ENCODE results near the gene HHEX. TPM values are rescaled to one million over a fixed set of nuclear protein-coding genes. Genes with fewer than 3 reads are reported as not detected.

The HHEX gene
- total and polyA plus RNA-seq, 2 of the 8 experiments (the other 6 are each of a cell fraction or from before 2014, with no cell fraction given): 0.56 to 1.5 TPM

DNA sequence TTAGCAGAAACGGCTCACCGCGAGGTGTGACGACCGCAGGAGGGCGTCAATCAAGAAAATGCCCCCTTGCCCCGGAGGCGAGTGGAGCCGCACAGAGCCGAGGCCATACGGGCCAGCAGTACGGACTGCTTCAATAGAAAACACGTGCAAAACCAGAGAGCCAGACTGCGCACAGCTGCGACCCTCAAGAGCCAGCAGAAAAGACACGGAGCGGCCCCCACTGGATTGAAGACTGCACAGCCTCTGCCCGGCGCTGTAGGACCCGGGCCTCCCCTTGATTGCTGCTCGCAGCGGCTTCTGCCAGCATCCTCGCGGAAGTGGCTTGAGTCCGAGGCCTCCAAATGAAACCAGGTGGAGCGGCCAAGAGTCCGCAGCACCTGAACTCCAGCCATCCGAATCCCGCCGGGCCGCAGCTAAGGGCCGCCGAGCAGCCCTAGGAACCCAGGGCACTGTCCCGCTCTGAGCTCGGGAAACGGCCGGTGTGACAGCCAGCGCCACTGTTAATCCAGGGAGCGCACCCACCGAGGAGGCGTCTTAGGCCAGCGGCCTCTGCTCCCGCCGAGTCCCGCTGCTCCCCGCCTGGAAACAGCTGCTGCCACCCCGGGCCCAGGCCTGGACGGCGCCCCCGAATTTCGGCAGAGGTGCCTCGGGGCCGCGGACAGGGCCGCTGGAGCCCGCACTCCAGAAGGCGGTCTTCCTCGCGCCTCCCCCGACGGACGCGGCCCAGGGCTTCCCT, 660 bp upstream of the HHEX start (continued):
- TF ChIP-seq RAD21 (IDR thresholded peaks at IDR 0.05 in 1 of 2, conservative IDR thresholded peaks at IDR 0.05 in 1 of 2; ENCODE audit: low read depth in 2 of 2, low read length in 2 of 2) (no peak), GTF2F1 (IDR thresholded peaks at IDR 0.05; ENCODE audit: borderline replicate concordance, low read depth, low read length) (no peak), TCF12 (IDR thresholded peaks at IDR 0.05; ENCODE audit: low read depth, low read length) (no peak), KDM4A (IDR thresholded peaks at IDR 0.05; ENCODE audit: low read depth, low read length, severe bottlenecking) (peak; percentile 38), MAX (IDR thresholded peaks at IDR 0.05) (peak; percentile 67), CBX8 (IDR thresholded peaks at IDR 0.05; ENCODE audit: borderline replicate concordance, low read depth, low read length) (no peak), USF2 (IDR thresholded peaks at IDR 0.05; ENCODE audit: low read length) (no peak), EZH2 (IDR thresholded peaks at IDR 0.05; ENCODE audit: low read depth, low read length, severe bottlenecking) (peak; percentile 80), RBBP5 (IDR thresholded peaks at IDR 0.05; ENCODE audit: borderline replicate concordance, low read depth, low read length) (no peak; the same call in 1 of the 2 replicates), E2F6 (IDR thresholded peaks at IDR 0.05) (peak; percentile 67; the same call in 1 of the 2 replicates)

Measured in H1 (cell line).